CD4-positive, CD25-positive, alpha-beta regulatory T cell (primary cell): Measurements from ENCODE around the gene DGKG. TPM values are rescaled to one million over a fixed set of nuclear protein-coding genes. Genes with fewer than 3 reads are reported as not detected.

ENCODE experiments used
- ATAC-seq, 2 donors: fragments of 150-1000 bp; cut with Tn5 transposase; one replicate each; pipeline ENCODE4 v1.10.0; 2021; ENCODE audit warnings: low read depth in 2 of 2, moderate number of reproducible peaks in 2 of 2, moderate library complexity in 1 of 2
- DNase-seq, 3 donors: peaks; one replicate each; pipeline versions ENCODE4 v3.0.0 to v3.0.0-alpha.2; 2012 to 2022; ENCODE audit warnings: mixed read lengths in 1 of 3
- H3K27ac ChIP-seq: one replicate; pipeline ENCODE4 v1.7.0; 2013; ENCODE audit warnings: mild to moderate bottlenecking, low read length; ENCODE audit not compliant: insufficient read depth, poor library complexity, severe bottlenecking
- H3K27me3 ChIP-seq: one replicate; pipeline ENCODE4 v1.7.0; 2013; ENCODE audit warnings: low read length; ENCODE audit not compliant: control insufficient read depth, insufficient read depth
- H3K36me3 ChIP-seq: one replicate; pipeline ENCODE4 v1.7.0; 2013; ENCODE audit warnings: mild to moderate bottlenecking, low read length, moderate library complexity; ENCODE audit not compliant: control insufficient read depth, insufficient read depth
- H3K4me1 ChIP-seq: 2 replicates; pipeline ENCODE4 v1.7.0; 2013; ENCODE audit warnings: mild to moderate bottlenecking, low read length; ENCODE audit not compliant: insufficient read depth, control insufficient read depth, poor library complexity, severe bottlenecking
- H3K4me3 ChIP-seq: one replicate; pipeline ENCODE4 v1.7.0; 2013; ENCODE audit warnings: low read depth, mild to moderate bottlenecking, low read length, moderate library complexity
- H3K9me3 ChIP-seq, 2 experiments: 1 replicate in 1 of 2; 2 replicates in 1 of 2; pipeline ENCODE4 v1.7.0; 2013; ENCODE audit warnings: low read length in 2 of 2, mild to moderate bottlenecking in 1 of 2, moderate library complexity in 1 of 2; ENCODE audit not compliant: control insufficient read depth in 2 of 2
- H3K27ac Mint-ChIP-seq, 3 donors: one replicate each; pipeline ENCODE4 v1.8.0; 2020 to 2022; ENCODE audit warnings: mild to moderate bottlenecking in 3 of 3, mixed read lengths in 3 of 3, moderate library complexity in 2 of 3
- H3K27me3 Mint-ChIP-seq: one replicate; pipeline ENCODE4 v1.8.0; 2022; ENCODE audit warnings: mild to moderate bottlenecking, mixed read lengths
- H3K36me3 Mint-ChIP-seq: one replicate; pipeline ENCODE4 v1.8.0; 2020; ENCODE audit warnings: mixed read lengths
- H3K4me1 Mint-ChIP-seq, 4 donors: one replicate each; pipeline ENCODE4 v1.8.0; 2020 to 2022; ENCODE audit warnings: mixed read lengths in 4 of 4, mild to moderate bottlenecking in 1 of 4
- H3K4me3 Mint-ChIP-seq, 4 donors: one replicate each; pipeline ENCODE4 v1.8.0; 2020 to 2022; ENCODE audit warnings: mild to moderate bottlenecking in 4 of 4, mixed read lengths in 4 of 4, moderate library complexity in 3 of 4
- H3K9me3 Mint-ChIP-seq, 7 donors: one replicate each; pipeline ENCODE4 v1.8.0; 2020 to 2022; ENCODE audit warnings: mixed read lengths in 7 of 7, mild to moderate bottlenecking in 3 of 7, moderate library complexity in 2 of 7
- polyA plus RNA-seq, 4 donors: library from polyadenylated mRNA; unstranded; fragments of 300-500 nt; fragmentation: Illumina TruSeq; gene quantifications; one replicate each; pipeline ENCODE4 v1.2.3, GENCODE V29; 2021
- total RNA-seq: library from RNA; stranded (reverse); gene quantifications from one replicate; pipeline ENCODE4 v1.2.3, GENCODE V29; 2022

Gene DGKG
- total and polyA plus RNA-seq, 5 donors from 2014 or later = 0.81 TPM; not detected in 4

DNA sequence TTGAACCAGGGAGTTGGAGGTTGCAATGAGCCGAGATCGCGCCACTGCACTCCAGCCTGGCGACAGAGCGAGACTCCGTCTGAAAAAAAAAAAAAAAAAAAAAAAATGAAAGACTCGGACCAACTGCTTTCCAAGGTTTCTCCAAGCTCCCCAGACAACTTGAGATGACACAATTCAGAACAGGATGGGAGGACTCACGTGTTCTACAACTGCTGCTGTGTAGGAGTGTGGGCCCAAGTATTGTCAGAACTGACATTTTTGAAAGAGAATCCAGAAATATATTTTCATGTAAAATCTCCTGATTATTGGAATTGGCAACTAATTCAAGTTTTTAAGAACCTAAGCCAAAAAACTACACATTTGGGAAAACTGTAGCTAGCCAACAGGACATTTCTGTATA is 143.6 kb downstream of the DGKG start:
- no peak overlapping the region for H3K27ac Mint-ChIP-seq
- Histone ChIP-seq H3K4me3 (no peak overlapping the region), H3K9me3 (no peaks in the 10 kb centered on the region), H3K36me3 (no peaks in the 10 kb centered on the region), H3K27me3 (no peaks in the 10 kb centered on the region), H3K4me1 (peaks cover 5% of the 10 kb centered on the region), H3K27ac (no peak overlapping the region)
- H3K4me3 Mint-ChIP-seq = no peak overlapping the region
- H3K4me1 Mint-ChIP-seq = peaks cover 2 to 10% (median 7%) of the 10 kb centered on the region in 4 donors
- H3K27me3 Mint-ChIP-seq = peaks cover 10% of the 10 kb centered on the region
- no peaks in the 10 kb centered on the region for H3K36me3 Mint-ChIP-seq
- ATAC-seq = no peak
- peaks cover 0 to 2% (median 0%) of the 10 kb centered on the region in 7 donors for H3K9me3 Mint-ChIP-seq
- no peak for DNase-seq

DNA sequence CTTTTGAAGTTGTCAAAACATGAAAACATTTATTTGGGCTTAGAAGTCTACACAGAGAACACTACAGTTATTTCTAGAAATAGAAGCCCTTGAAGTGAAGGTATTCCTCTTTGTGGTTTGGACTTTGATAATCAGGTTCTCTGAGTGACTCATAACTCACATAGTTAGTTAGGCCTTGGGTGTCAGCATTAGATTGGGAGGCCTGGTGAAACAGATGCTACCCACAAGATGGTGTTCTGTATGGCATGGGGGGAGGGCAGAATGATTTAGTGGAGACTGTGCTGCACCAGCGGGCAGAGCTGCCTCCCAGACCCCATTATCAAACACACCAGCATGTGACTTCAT is 144.2 kb downstream of the DGKG start:
- peak; percentile 24 to 44 for ATAC-seq
- H3K36me3 ChIP-seq = no peaks in the 10 kb centered on the region

DNA sequence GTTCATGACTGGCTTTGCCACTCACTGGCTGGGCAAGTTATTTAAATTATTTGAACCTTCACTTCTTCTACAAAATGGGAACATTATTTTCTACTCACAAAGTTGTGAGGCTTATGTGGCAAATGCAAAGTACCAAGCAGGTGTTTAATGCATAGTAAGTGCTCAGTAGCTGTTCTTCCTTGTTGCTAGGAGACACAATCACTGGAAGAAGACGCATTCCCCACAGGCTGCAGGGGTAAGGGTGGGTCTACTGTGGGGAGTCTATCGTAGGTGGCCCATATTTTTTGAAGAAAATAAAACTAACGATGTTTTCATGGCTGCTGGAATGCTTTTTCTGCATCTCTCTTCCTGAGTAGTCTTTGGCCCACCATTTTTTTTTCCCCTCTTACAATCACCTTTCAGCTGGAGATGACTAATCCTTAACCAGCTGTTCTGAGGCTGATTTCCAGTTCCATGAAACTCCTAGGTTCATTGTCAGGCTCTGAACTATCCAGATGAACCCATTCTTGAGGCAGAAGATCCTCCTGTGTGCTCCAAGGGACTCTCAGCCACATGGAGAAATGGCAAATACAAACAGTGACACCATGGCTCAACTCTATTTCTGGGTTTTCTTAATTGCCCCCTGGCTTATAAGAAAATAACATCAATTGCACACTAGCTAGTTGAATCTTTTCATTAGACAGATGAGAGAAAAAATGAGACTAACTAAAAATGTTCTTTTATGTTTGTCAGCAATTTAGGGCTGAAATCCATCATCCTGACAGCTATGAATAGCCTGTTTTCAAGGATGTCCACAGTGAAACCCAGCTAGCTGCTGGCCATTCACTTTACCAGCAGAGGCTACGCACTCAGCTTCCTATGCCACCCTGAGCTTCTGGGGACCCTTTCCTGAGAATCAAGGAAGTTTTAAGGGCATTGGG is 144.9 kb downstream of the DGKG start:
- Mint-ChIP-seq H3K4me1 (peaks cover 2 to 12% (median 7%) of the 10 kb centered on the region in 4 donors), H3K36me3 (no peaks in the 10 kb centered on the region), H3K27me3 (peaks cover 14% of the 10 kb centered on the region), H3K9me3 (peaks cover 0 to 2% (median 0%) of the 10 kb centered on the region in 7 donors), H3K27ac (peak overlapping the region in 1 of 3 donors; percentile 27), H3K4me3 (no peak overlapping the region)
- Histone ChIP-seq H3K27me3 (no peaks in the 10 kb centered on the region), H3K4me3 (no peak overlapping the region), H3K9me3 (no peaks in the 10 kb centered on the region), H3K27ac (no peak overlapping the region), H3K4me1 (peaks cover 5% of the 10 kb centered on the region), H3K36me3 (no peaks in the 10 kb centered on the region)
- no peak for DNase-seq
- ATAC-seq = no peak

More for the DNA sequence above, 144.2 kb downstream of the DGKG start:
- H3K27ac Mint-ChIP-seq = no peak overlapping the region
- Histone ChIP-seq H3K4me1 (peaks cover 5% of the 10 kb centered on the region), H3K9me3 (no peaks in the 10 kb centered on the region), H3K27me3 (no peaks in the 10 kb centered on the region), H3K27ac (no peak overlapping the region), H3K4me3 (no peak overlapping the region)
- H3K36me3 Mint-ChIP-seq = no peaks in the 10 kb centered on the region
- DNase-seq = peak in 1 of 3 donors; percentile 72
- peaks cover 0 to 2% (median 0%) of the 10 kb centered on the region in 7 donors for H3K9me3 Mint-ChIP-seq
- H3K4me1 Mint-ChIP-seq = peaks cover 2 to 12% (median 7%) of the 10 kb centered on the region in 4 donors
- peaks cover 14% of the 10 kb centered on the region for H3K27me3 Mint-ChIP-seq
- no peak overlapping the region for H3K4me3 Mint-ChIP-seq

DNA sequence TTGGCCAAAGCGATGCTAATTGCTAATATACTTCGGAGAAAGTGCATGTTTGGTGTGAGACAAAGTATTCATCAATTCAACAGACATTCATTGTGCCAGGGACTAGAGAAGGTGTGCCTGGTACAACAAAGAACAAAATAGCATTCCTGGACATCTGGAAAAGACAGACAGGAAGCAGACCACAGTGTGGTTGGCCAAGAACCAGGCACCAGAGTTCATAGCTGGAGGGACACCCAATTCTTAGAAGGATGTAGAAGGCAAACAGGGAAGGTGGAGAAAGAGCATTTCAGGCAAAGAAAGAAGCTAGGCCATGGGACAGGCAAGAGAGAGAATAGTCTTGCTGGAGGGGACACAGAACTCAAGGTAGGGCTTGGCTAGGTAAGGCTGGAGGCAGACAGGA is 147.4 kb downstream of the DGKG start:
- Mint-ChIP-seq H3K4me3 (no peak overlapping the region), H3K9me3 (peaks cover 0 to 2% (median 0%) of the 10 kb centered on the region in 7 donors)
- peaks cover 5% of the 10 kb centered on the region for H3K4me1 ChIP-seq

GRCh38 chr3:186213946-186214345 is 148.1 kb downstream of the DGKG start:
- no peak overlapping the region for H3K27ac Mint-ChIP-seq
- no peaks in the 10 kb centered on the region for H3K36me3 ChIP-seq
- DNase-seq (no peak), ATAC-seq (no peak)
- H3K9me3 ChIP-seq = no peaks in the 10 kb centered on the region
- no peaks in the 10 kb centered on the region for H3K36me3 Mint-ChIP-seq
- H3K9me3 Mint-ChIP-seq = no peaks in the 10 kb centered on the region
- H3K27me3 ChIP-seq = no peaks in the 10 kb centered on the region
- H3K27ac ChIP-seq = no peak overlapping the region
- H3K4me1 Mint-ChIP-seq = peaks cover 2 to 12% (median 7%) of the 10 kb centered on the region in 4 donors
- peaks cover 7% of the 10 kb centered on the region for H3K27me3 Mint-ChIP-seq
- H3K4me1 ChIP-seq = peaks cover 5% of the 10 kb centered on the region
- H3K4me3 ChIP-seq = no peak overlapping the region
- no peak overlapping the region for H3K4me3 Mint-ChIP-seq

More for the DNA sequence above, 147.4 kb downstream of the DGKG start:
- DNase-seq = no peak
- Histone ChIP-seq H3K9me3 (no peaks in the 10 kb centered on the region), H3K27ac (no peak overlapping the region), H3K27me3 (no peaks in the 10 kb centered on the region), H3K36me3 (no peaks in the 10 kb centered on the region), H3K4me3 (no peak overlapping the region)
- Mint-ChIP-seq H3K4me1 (peaks cover 2 to 12% (median 7%) of the 10 kb centered on the region in 4 donors), H3K36me3 (no peaks in the 10 kb centered on the region), H3K27me3 (peaks cover 13% of the 10 kb centered on the region), H3K27ac (peak overlapping the region in 1 of 3 donors; percentile 84)
- ATAC-seq = no peak

DNA sequence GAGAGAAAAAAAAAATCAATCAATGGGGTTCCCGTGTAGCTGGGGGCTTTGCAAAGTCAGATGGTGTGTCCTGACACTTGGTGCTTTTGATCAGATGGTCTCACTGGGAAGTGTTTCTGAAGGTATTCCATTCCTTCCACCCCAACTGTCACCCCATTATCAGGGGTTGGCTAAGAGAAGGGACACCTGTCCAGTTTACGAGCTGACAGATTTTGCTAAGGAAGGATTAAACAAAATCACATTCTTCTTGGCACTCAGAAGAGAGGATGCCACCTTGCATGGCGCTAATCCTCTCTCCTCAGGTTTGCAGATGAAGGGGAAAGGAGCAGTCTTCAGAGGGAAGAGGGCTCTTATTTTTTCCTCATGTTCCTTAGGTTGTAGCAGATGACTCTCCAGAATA is 149.4 kb downstream of the DGKG start:
- Mint-ChIP-seq H3K4me1 (peaks cover 0 to 9% (median 4%) of the 10 kb centered on the region in 4 donors), H3K36me3 (no peaks in the 10 kb centered on the region), H3K4me3 (no peak overlapping the region)

GRCh38 chr3:186210852-186211500 is 151.1 kb downstream of the DGKG start:
- H3K4me3 Mint-ChIP-seq = no peak overlapping the region
- DNase-seq = no peak
- no peak overlapping the region for H3K27ac Mint-ChIP-seq
- no peaks in the 10 kb centered on the region for H3K36me3 Mint-ChIP-seq
- H3K27me3 ChIP-seq = no peaks in the 10 kb centered on the region
- H3K4me3 ChIP-seq = no peak overlapping the region
- peaks cover 17% of the 10 kb centered on the region for H3K27me3 Mint-ChIP-seq
- peaks cover 0 to 8% (median 3%) of the 10 kb centered on the region in 4 donors for H3K4me1 Mint-ChIP-seq
- ATAC-seq = no peak
- H3K27ac ChIP-seq = no peak overlapping the region
- no peaks in the 10 kb centered on the region for H3K36me3 ChIP-seq
- no peaks in the 10 kb centered on the region for H3K9me3 ChIP-seq
- peaks cover 0 to 1% (median 0%) of the 10 kb centered on the region in 7 donors for H3K9me3 Mint-ChIP-seq
- no peaks in the 10 kb centered on the region for H3K4me1 ChIP-seq

More for the DNA sequence above, 149.4 kb downstream of the DGKG start:
- ATAC-seq (no peak), DNase-seq (no peak)
- H3K4me1 ChIP-seq = peaks cover under 1% of the 10 kb centered on the region
- no peak overlapping the region for H3K4me3 ChIP-seq
- Mint-ChIP-seq H3K27ac (no peak overlapping the region), H3K27me3 (peaks cover 11% of the 10 kb centered on the region), H3K9me3 (no peaks in the 10 kb centered on the region)
- H3K9me3 ChIP-seq = no peaks in the 10 kb centered on the region
- no peak overlapping the region for H3K27ac ChIP-seq
- H3K36me3 ChIP-seq = no peaks in the 10 kb centered on the region
- H3K27me3 ChIP-seq = no peaks in the 10 kb centered on the region
